Esophagus squamous epithelium (tissue), 4 donors: ENCODE results near the gene MRPS17.

Experiments used
- CTCF ChIP-seq, 6 experiments: fragments of 450-650 bp in 4 of 6; fragments of 200-600 bp in 2 of 6; sonication (generic) in 2 of 6; IDR thresholded peaks; one replicate each; pipeline ENCODE4 v1.5.1; 2016 to 2019; ENCODE audit warnings: antibody characterized with exemption in 6 of 6, mild to moderate bottlenecking in 4 of 6, moderate library complexity in 4 of 6
- POLR2A ChIP-seq, 4 donors: fragments of 450-650 bp; IDR thresholded peaks; one replicate each; pipeline ENCODE4 v1.6.1; 2017; ENCODE audit warnings: antibody characterized with exemption in 4 of 4, mild to moderate bottlenecking in 4 of 4, moderate library complexity in 3 of 4

GRCh38 chr7:55977831-55978230 is 26.2 kb downstream of the MRPS17 start:
- TF ChIP-seq CTCF (IDR thresholded peaks at IDR 0.05) (no peak), POLR2A (IDR thresholded peaks at IDR 0.05) (no peak)
